Psoas muscle (tissue), 8 donors: ENCODE results near the gene C13orf46. TPM values are rescaled to one million over a fixed set of nuclear protein-coding genes. Genes with fewer than 3 reads are reported as not detected.

Source experiments
- ATAC-seq, 4 donors: fragments of 200-7000 bp; cut with Tn5 transposase; one replicate each; pipeline ENCODE4 v1.9.1; 2020; ENCODE audit warnings: moderate library complexity in 3 of 4, mild to moderate bottlenecking in 2 of 4
- DNase-seq, 2 donors: peaks; one replicate each; pipeline ENCODE4 v3.0.0-alpha.2; 2020
- H3K27ac ChIP-seq: fragments of 200-600 bp; one replicate; pipeline ENCODE4 v1.8.0; 2022
- H3K27me3 ChIP-seq, 3 donors: fragments of 200-600 bp in 1 of 3; one replicate each; pipeline versions ENCODE4 v1.6.1 to v1.8.0; 2013 to 2022; ENCODE audit warnings: low read length in 2 of 3, mild to moderate bottlenecking in 2 of 3, moderate library complexity in 1 of 3; ENCODE audit not compliant: insufficient read depth in 3 of 3
- H3K36me3 ChIP-seq, 2 donors: fragments of 200-600 bp in 1 of 2; one replicate each; pipeline versions ENCODE4 v1.6.1 to v1.8.0; 2013 to 2022; ENCODE audit warnings: low read depth in 1 of 2, mild to moderate bottlenecking in 1 of 2, moderate library complexity in 1 of 2; ENCODE audit not compliant: insufficient read depth in 1 of 2
- H3K4me1 ChIP-seq: fragments of 200-600 bp; one replicate; pipeline ENCODE4 v1.8.0; 2022
- H3K4me3 ChIP-seq: fragments of 200-600 bp; one replicate; pipeline ENCODE4 v1.8.0; 2022; ENCODE audit warnings: mild to moderate bottlenecking
- H3K9me3 ChIP-seq: fragments of 200-600 bp; one replicate; pipeline ENCODE4 v1.8.0; 2022
- WGBS, 3 donors: extraction: QIAGEN DNeasy Blood & Tissue Kit; methylation state at CpG; one replicate each; pipeline versions ENCODE4 v1.1.6 to v1.1.7; 2013; 5-methylcytosine and 5-hydroxymethylcytosine counted together
- intact Hi-C, 2 donors: fragments of 100-400 bp; cut with DNase I; formaldehyde crosslinking; loops; one replicate each; pipeline versions ENCODE4 v1.11.0 to v1.14.2; 2022
- polyA plus RNA-seq, 3 donors: library from polyadenylated mRNA; stranded (reverse); fragments of 200-250 nt; gene quantifications; one replicate each; pipeline ENCODE4 v1.2.3, GENCODE V29; 2013
- total RNA-seq, 4 donors: library from RNA; stranded (reverse); fragmentation: NEBNext Ultra II Directional in 2 of 4; extraction: Animal tissue kit (Norgen Biotek cat#: 25700) in 2 of 4; gene quantifications; one replicate each; pipeline versions ENCODE4 v1.2.1 to v1.2.4, GENCODE V29; 2021 to 2023
- TF ChIP-seq, protein P1 (sequence below): fragments of 200-600 bp; IDR thresholded peaks from one replicate; pipeline ENCODE4 v1.8.0; 2022; ENCODE audit warnings: antibody characterized with exemption
- donor health status: healthy with polysubstance abuse.
- donor health status: DM: no; HTN: no; CAD: no; lungs with moderate emphysema.
- donor health status: Bipolar disorder and iron deficiency.
- donor health status: healthy.
- donor health status: DM: yes; HTN: yes; CAD: no.
- donor health status: DM: no; HTN: no; CAD: no.
- donor health status: DM: no; HTN: no; CAD: no.
- donor health status: DM: yes; HTN: yes; CAD: no.

The C13orf46 gene
- total and polyA plus RNA-seq, 7 donors, result 0.14 to 2.5 (median 0.57) TPM; not detected in 1

DNA sequence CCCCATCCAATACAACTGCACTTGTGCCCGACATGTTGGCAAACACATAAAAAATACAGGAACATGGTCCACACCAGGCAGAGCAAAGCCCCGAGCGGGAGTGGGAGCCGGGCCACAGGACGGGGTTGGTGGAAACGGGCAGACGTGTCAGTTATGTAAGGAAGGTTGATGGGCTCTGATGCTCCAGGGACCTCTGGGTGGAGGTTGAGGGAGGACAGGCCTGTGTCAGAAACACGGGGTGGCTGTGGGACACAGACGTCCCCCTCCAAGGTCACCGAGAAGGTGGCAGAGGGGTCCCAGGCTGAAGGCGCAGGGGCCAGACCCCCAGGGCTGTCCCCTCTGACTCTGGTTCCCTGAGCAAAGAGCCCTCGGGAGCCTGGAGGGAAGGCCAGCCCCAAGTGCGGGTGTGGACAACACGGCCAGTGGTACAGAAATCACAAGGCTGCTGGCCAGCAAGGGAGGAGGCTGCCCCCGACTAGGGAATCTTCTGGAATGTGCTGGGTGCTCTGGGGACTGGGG, 31.4 kb upstream of the C13orf46 start:
- Histone ChIP-seq H3K4me1 (no peaks in the 10 kb centered on the region), H3K36me3 (peaks cover 0 to 34% of the 10 kb centered on the region in 2 donors), H3K27me3 (no peaks in the 10 kb centered on the region), H3K27ac (no peak overlapping the region), H3K9me3 (no peaks in the 10 kb centered on the region), H3K4me3 (no peak overlapping the region)
- intact Hi-C loops, result no loop called here
- ATAC-seq, result peak in 2 of 4 donors; percentile 19
- TF ChIP-seq, protein P1, sequence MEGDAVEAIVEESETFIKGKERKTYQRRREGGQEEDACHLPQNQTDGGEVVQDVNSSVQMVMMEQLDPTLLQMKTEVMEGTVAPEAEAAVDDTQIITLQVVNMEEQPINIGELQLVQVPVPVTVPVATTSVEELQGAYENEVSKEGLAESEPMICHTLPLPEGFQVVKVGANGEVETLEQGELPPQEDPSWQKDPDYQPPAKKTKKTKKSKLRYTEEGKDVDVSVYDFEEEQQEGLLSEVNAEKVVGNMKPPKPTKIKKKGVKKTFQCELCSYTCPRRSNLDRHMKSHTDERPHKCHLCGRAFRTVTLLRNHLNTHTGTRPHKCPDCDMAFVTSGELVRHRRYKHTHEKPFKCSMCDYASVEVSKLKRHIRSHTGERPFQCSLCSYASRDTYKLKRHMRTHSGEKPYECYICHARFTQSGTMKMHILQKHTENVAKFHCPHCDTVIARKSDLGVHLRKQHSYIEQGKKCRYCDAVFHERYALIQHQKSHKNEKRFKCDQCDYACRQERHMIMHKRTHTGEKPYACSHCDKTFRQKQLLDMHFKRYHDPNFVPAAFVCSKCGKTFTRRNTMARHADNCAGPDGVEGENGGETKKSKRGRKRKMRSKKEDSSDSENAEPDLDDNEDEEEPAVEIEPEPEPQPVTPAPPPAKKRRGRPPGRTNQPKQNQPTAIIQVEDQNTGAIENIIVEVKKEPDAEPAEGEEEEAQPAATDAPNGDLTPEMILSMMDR, result no peak
- DNase-seq, result peak in 1 of 2 donors; percentile 44
- 80 to 86% (median 82%) methylated on average over 15 of the region's 15 CpGs for WGBS, 3 donors

DNA sequence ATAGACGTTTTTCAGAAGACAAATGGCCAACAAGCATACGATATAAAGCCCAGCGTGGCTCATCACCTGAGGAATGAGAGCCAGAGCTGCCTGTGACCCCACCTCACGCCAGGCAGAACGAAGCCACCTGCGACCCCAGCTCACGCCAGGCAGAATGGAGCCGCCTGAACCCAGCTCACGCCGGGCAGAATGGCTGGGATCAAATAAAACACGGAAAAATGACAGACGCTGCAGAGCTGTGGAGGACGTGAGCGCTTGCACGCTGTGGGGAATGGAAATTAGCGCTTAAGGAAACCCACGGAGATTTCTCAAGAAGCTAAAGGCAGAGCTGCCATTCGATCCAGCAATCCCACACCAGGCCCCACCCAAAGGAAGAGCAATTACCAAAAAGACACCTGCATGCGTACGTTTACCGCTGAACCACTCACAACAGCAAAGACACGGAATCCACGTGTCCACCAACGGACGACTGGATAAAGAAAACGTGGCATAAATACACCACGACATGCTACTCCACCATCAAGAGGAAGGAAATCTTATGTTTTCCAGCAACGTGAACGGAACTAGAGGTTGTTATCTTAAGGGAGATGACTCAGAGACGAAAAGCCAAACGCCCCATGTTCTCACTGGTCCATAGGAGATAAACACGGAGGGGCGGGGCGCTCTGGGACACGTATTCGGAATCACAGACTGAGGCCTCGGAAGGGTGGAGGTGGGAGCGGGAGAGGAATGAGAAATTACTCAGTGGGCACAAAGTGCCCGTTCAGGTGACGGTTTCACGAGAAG, 30.7 kb upstream of the C13orf46 start:
- TF ChIP-seq, protein P1, result no peak
- ATAC-seq (peak in 2 of 4 donors; percentile 9 to 15), DNase-seq (peak; percentile 30 to 52)
- Histone ChIP-seq H3K9me3 (no peaks in the 10 kb centered on the region), H3K4me1 (no peaks in the 10 kb centered on the region), H3K36me3 (peaks cover 0 to 29% of the 10 kb centered on the region in 2 donors), H3K27ac (no peak overlapping the region), H3K27me3 (no peaks in the 10 kb centered on the region), H3K4me3 (no peak overlapping the region)
- 87 to 89% (median 88%) methylated on average over 41 of the region's 41 CpGs for WGBS, 3 donors
- intact Hi-C loops, result no loop called here

DNA sequence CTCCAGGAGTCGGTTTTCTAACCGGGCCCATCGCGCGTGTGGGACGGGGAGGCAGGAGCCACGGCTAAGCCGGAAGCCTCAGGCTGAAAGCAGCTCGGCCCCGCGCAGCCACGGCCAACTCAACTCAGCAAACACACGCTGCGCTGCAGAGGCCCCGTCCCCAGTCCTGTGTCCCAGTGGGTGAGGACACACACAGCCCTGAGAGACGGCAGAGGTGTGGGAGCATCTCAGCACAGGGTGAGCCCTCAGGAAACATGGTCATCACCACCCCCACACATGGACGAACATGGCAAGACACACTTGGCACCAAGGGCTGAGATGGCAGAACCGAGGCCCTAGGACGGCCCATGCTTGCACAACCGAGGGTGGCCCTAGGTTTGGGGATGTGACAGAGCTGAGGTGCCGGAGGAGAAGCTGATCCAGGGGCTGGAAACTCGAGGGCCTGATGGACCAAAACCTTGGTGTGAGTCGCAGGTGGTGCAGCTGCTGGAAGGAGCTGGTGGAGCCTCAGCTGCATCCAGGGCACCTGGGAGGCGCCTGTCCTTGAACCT, 29.0 kb upstream of the C13orf46 start:
- H3K36me3 ChIP-seq, result peaks cover 0 to 25% of the 10 kb centered on the region in 2 donors
- WGBS, 3 donors, result 88 to 92% (median 91%) methylated on average over 24 of the region's 24 CpGs

DNA sequence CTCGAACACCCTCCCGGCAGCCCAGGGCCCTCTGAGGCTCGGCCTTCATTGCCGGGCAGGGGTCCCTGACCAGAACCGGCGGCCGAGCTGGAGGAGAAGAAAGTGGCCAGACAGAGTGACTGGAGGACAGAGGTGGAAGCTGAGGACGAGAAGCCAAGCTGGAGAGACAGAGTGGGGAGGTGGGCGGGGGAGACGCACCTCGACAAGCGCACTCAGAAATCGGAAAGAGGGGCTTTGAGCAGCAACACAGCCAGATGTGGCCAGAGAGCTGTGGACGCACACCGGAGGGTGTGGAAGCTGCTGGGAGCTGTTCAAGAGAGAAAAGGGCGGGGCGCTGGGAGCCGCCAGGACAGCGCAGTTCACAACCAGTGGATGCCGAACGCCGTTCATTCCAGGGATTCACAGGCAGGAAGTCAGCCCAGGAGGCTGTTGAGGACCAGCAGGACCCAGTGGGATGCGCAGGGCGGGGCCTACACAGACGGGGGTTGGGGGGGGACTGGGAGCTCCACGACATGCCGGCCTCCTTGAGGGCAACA, 28.2 kb upstream of the C13orf46 start:
- WGBS, 3 donors, result 87 to 91% (median 90%) methylated on average over 26 to 27 of the region's 27 CpGs
- intact Hi-C loops, result no loop called here
- no peaks in the 10 kb centered on the region for H3K9me3 ChIP-seq
- H3K36me3 ChIP-seq, result peaks cover 0 to 25% of the 10 kb centered on the region in 2 donors
- no peak for ATAC-seq
- TF ChIP-seq, protein P1, result no peak
- H3K4me1 ChIP-seq, result no peaks in the 10 kb centered on the region
- peak; percentile 24 to 38 for DNase-seq
- H3K27me3 ChIP-seq, result no peaks in the 10 kb centered on the region
- no peak overlapping the region for H3K27ac ChIP-seq
- no peak overlapping the region for H3K4me3 ChIP-seq

More for the DNA sequence above, 29.0 kb upstream of the C13orf46 start:
- Histone ChIP-seq H3K27ac (no peak overlapping the region), H3K9me3 (no peaks in the 10 kb centered on the region), H3K27me3 (no peaks in the 10 kb centered on the region), H3K4me3 (no peak overlapping the region), H3K4me1 (no peaks in the 10 kb centered on the region)
- intact Hi-C loops, result no loop called here
- TF ChIP-seq, protein P1, result no peak
- ATAC-seq (no peak), DNase-seq (peak; percentile 10 to 44)
